Endothelial cell of hepatic sinusoid (primary cell): ENCODE measurements around the gene ARRDC5.
"Not testable (repeated sequence)": the region's sequence is repeated elsewhere in the genome, so short reads cannot be mapped to it uniquely, and the experiment has no call there.

Experiments used
- in situ Hi-C: cut with HindIII; loops from 2 replicates; pipeline ENCODE4 v1.10.0; 2017; ENCODE audit warnings: low sequenced_read_pairs

The ARRDC5 gene

DNA sequence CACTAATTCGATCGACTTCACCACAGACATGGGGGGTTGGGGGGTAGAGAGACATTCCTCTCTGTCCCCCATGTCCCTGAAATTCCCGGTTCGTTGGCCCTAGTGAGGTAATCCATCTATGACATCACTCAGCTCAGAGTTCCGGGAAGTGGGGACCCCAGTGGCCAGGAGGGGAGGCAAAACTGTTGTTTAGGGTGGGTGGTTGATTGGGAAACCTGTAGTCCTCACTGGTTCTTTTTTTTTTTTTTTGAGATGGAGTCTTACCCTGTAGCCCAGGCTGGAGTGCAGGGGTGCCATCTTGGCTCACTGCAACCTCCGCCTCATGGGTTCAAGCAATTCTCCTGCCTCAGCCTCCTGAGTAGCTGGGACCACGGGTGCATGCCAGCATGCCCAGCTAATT, at the start of gene ARRDC5:
Gene ARRDC5, minus strand, starts transcription at position 101 of the 400 bp plus-strand sequence. Its CDS starts 71 bp downstream, at position 30.
- in situ Hi-C loops = no loop called here

DNA sequence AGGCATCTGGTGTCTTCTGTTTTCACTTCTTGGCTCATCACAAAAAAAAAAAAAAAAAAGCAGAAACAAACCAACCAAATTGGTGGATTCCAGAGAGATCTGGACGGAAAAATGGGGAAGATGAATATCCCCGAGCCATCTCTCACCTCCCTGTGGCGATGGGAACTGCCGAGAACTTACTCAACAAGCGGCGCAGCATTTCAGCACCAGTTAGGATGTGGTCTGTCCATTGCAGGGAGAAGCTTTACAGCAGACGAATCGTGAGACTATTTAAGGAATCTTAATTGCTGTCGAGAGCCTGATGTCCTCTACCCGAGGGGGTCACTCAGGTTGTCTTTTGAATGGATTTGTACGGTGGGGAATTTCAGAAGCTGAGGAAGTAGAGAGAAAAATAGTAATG, 49.0 kb upstream of the ARRDC5 start:
- in situ Hi-C loops = no loop called here

DNA sequence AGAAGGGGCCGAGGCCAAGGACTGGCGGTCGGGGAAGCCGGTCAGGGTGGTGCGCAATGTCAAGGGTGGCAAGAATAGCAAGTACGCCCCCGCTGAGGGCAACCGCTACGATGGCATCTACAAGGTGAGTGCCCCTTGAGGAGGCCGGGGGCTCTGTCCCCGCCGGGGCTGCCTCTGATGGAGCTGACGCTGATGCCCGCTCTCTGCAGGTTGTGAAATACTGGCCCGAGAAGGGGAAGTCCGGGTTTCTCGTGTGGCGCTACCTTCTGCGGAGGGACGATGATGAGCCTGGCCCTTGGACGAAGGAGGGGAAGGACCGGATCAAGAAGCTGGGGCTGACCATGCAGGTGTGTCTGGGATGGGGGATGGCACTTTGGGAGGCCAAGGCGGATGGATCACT, 48.0 kb upstream of the ARRDC5 start:
- in situ Hi-C loops = not testable (repeated sequence)

DNA sequence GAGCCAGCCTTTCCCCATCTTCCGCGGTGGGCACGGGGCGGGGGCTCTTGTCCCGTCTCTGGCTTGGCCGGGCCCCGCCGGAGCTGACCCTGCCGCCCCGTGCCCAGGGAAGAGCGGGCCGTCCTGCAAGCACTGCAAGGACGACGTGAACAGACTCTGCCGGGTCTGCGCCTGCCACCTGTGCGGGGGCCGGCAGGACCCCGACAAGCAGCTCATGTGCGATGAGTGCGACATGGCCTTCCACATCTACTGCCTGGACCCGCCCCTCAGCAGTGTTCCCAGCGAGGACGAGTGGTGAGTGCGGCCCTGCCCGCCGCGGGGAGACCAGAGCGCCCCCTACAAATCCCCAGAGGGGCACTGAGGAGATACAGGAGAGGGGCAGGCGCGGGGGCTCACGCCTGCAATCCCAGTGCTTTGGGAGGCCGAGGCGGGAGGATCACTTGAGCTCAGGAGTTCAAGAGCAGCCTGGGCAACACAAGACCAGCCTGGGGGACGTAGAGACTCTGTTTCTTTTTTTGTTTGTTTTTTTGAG, 39.0 kb upstream of the ARRDC5 start:
- in situ Hi-C loops = not testable (repeated sequence)

DNA sequence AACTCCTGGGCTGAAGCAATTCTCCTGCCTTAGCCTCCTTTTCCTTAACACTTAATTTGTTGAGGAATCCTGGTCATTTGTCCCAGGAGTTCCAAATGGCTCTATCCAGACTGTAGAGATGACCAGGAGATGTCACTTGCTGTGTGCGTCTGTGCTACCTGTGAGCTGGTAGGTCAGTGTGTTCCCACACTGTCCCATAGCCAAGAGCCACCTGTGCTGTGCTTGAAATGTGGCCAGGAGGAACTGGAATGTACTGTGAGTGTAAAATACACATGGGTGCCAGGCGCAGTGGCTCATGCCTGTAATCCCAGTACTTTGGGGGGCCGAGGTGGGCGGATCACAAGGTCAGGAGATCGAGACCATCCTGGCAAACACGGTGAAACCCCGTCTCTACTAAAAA, 36.8 kb upstream of the ARRDC5 start:
- in situ Hi-C loops = no loop called here

- in situ Hi-C loops = not testable (repeated sequence)
Measured at GRCh38 chr19:4938461-4938860, 35.8 kb upstream of the ARRDC5 start.

DNA sequence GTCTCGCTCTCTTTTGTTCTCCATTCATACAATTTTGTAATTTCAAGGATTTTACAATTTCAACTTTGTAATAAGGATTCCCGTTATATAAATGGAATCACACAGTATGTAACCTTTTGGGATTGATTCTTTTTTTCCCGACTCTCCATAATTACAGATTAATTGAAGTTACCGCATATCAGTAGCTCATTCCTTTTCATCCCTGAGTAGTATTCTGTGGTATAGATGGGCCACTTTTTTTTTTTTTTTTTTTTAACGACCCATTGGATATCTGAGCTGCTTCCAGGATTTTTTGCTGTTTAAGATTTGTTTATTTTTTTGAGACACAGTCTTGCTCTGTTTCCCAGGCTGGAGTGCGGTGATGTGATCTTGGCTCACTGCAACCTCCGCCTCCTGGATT, 34.4 kb upstream of the ARRDC5 start:
- in situ Hi-C loops = no loop called here

DNA sequence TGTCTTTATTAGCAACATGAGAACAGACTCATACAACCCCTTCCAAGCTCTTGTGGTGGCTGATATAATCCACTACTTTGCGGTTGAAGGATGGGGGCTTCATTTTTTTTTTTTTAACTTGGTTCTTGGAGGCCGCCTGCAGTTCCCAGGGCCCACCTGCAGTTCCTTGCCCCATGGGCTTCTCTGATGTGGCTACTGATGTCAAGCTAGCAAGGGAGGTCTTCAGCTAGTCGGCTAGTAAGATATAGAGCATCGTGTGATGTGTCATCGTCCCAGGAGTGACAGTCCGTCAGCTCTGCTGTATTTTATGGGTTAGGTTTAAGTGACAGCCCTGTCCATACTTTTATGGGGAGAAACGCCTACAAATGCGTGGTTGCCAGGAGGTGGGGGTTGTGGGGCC, 32.7 kb upstream of the ARRDC5 start:
- in situ Hi-C loops = no loop called here

DNA sequence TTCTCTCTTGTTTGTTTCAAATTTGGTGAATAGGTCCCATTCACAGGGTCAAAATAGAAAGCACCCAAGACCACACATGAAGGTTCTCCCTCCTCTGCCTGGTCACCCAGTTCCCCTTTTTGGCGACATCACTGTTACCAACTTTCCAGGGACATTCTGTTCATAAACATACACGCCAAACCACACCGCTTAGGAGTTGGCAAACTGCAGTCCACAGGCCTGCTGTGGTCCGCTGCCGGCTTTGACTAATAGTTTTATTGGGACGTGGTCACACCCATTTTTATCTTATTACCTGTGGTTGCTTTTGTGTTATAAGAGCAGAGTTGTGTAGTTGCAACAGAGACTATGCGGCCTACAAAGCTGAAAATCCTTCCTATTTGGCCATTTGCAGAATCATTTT, 30.8 kb upstream of the ARRDC5 start:
- in situ Hi-C loops = loop anchor here (5.0 kb wide), 2 partner anchors 54 to 76 kb away; no protein-coding TSS in a partner anchor

DNA sequence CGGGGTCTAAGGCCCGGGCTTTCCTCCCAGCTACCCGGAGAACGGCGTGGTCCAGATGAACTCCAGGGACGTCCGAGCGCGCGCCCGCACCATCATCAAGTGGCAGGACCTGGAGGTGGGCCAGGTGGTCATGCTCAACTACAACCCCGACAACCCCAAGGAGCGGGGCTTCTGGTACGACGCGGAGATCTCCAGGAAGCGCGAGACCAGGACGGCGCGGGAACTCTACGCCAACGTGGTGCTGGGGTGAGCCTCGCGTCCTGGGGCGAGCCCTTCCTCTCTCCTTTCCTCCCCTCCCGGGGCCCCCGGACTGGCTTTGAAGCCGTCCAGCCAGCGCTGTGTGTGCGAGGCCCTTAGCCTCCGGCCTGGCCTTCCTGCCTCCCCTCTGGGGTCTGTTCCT, 30.0 kb upstream of the ARRDC5 start:
- in situ Hi-C loops = loop anchor here (5.0 kb wide), 2 partner anchors 55 to 75 kb away; no protein-coding TSS in a partner anchor

GRCh38 chr19:4930664-4931063, 28.0 kb upstream of the ARRDC5 start:
- in situ Hi-C loops = loop anchor here (5.0 kb wide), 2 partner anchors 57 to 73 kb away; no protein-coding TSS in a partner anchor

DNA sequence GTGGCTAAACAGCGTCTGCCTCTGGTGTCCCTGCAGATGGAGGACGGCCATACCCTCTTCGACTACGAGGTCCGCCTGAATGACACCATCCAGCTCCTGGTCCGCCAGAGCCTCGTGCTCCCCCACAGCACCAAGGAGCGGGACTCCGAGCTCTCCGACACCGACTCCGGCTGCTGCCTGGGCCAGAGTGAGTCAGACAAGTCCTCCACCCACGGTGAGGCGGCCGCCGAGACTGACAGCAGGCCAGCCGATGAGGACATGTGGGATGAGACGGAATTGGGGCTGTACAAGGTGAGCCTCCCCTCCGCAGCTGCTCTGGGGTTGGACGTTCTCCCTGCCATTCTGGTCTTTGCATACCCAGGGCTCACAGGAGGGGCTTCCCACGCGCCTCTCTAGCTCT, 26.5 kb upstream of the ARRDC5 start:
- in situ Hi-C loops = no loop called here

- in situ Hi-C loops = no loop called here
Measured at GRCh38 chr19:4923276-4923747, 20.6 kb upstream of the ARRDC5 start.

DNA sequence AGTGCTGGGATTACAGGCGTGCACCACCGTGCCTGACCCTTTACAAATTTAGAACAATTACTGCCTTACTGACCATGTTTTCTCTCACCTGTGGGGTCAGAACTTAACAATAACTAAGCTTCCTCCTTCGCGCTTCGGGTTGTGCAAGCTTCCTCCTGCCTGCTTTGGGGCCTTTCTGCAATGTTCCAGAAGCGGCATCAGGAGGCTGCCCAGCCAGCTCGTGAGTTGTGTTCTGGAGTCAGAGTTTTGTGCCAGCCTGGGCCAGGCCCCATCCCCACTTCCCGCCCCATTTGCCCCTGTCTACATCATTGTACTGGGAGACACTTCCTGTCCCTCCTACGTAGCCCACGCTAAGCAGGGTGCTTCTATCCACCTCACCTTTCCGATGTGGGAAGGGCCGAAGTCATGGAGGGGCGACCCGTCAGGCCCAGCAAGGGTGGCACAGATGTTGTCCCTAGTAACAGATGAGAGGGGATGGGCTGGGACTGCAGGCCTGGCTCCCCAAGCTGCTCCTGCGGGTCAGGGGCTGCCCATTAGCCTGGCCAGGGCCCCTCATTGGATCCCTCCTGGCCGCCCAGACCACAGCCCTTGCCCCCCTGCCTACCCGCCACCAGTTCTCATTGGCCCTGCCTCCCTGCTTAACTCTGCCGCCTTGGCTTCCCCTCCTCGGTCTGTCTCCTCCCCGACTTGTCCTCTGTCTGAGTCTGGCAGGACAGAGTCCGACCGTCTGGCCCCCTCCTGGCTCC, 20.0 kb upstream of the ARRDC5 start:
- in situ Hi-C loops = no loop called here

DNA sequence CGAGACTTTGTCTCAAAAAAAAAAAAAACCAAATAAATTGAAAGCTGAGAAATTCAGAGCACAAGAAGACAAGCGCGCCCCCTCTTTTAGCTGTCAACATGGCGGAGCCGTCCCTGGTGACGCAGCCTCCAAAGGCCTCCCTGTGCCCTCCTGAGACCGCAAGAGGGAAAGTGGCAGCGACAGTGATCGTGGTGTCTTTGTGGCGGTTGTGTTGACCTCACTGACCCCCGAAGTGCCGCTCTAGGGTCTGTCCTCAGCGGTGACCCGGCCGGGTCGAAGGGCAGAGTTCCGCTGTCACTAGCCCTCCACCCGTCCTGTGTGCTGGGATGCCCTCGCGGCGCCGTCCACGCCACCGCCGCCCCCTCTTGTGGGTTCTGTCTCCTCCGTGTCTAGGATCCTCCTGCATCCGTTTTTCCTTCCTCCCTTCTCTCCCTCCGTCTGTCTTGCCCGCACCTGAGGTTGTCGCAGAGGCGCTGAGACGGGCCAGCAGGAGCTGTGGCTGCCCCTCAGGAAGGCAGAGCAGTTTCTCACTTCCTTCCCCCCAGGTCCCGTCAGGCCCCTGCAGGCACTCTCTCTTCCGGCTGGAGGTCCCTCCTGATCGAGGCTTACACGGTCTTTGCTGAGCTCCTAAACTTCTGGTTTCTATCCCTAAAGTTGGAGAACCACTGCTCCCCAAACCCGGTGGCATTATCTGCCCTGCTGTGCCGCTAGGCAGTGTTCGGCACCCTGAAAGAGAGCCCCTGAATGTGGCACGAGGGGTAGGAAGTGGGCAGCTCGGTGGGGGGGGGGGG, 13.8 kb upstream of the ARRDC5 start:
- in situ Hi-C loops = no loop called here

GRCh38 chr19:4914736-4915501, 12.2 kb upstream of the ARRDC5 start:
- in situ Hi-C loops = no loop called here

DNA sequence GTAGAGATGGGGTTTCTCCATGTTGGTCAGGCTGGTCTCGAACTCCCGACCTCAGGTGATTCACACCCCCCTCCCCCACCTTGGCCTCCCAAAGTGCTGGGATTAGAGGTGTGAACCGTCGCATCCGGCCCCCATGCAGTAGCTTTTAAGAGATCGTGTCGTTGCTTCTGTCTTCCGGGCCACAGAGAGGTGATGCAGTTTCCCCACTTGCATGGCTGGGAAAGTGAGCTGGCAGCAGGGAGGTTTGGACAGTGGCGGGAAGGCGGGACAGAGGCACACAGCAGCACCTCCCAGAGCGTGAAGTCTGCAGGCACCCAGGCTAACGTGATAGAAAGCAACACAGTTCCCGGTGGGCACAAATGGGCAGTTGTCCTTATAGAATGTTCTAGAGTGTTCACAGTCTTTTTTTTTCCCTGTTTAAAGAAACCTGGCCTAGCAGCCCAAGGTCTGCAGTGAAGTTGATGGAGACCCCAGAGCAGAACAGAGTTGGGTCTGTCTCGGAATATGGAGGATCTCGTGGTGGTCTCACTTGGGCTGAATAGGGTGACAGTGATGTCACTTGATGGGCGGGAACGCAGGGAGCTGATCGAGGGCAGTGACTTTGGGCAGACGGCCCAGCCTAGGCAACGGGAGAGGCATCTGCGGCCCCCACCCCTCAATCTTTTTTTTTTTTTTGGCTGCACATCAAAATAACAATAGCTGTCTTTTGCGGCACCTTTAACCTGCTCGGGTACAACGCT, 11.5 kb upstream of the ARRDC5 start:
- in situ Hi-C loops = no loop called here

DNA sequence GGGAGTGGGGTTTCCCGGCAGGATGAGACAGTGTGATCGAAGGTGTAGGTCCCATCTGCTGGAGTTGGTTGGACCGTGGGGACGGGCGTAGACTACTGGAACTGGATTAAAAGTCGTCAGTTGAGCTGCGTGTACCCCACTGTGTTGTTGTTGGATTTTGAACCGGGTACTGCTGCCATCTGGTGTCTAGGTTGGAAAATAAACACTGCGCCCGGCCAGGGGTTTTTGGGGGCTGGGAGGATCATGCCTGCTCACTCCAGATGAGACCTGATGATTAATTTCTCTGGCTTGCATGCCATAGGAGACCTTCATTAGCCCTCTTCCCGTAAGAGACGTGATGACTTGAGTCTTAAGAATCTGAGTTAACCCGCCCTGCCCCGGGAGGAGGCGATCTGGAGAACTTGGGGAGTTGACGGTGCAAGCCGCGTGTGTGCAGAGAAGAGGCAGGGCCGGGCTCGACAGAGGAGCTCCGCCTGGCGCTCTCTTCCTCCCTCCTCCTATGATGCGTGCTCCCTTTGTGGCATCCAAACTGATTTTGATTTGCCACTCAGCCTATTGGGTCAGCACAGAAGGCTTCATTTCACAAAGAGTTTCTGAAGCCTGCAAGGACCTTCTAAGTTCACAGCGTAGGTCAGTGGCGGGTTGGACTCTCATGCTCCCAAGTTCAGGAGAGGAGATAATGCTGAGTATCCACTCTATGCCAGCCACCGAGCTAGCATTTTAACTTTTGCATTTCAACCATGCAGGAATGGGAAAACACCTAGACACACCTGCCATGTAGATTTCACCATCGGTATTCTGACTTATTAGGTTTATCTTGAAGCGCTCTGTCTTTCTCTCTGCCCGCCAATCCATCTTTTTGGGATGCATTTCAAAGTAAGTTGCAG, 9.3 kb upstream of the ARRDC5 start:
- in situ Hi-C loops = no loop called here

- in situ Hi-C loops = no loop called here
Measured at GRCh38 chr19:4911314-4911713, 8.6 kb upstream of the ARRDC5 start.
